Small intestine (tissue), 16 donors: Measurements from ENCODE around the gene TRIM63. TPM values are rescaled to one million over a fixed set of nuclear protein-coding genes. Genes with fewer than 3 reads are reported as not detected.
"Not testable (repeated sequence)": the region's sequence is repeated elsewhere in the genome, so short reads cannot be mapped to it uniquely, and the experiment has no call there.

Experiments used
- DNase-seq, 2 donors: peaks; one replicate each; pipeline versions ENCODE4 v3.0.0 to v3.0.0-alpha.2; 2013
- FAIRE-seq: peaks from 2 replicates; lab custom pipeline; 2012; peaks lifted over from hg19 to GRCh38; lab: Jason Lieb, UNC
- H3K27ac ChIP-seq, 3 donors: one replicate each; pipeline ENCODE4 v1.5.1; 2013; ENCODE audit warnings: low read length in 2 of 3, mild to moderate bottlenecking in 2 of 3, control low read depth in 1 of 3, inconsistent platforms in 1 of 3, low read depth in 1 of 3, moderate library complexity in 1 of 3
- H3K27me3 ChIP-seq, 3 donors: one replicate each; pipeline ENCODE4 v1.6.1; 2013; ENCODE audit warnings: low read length in 3 of 3, inconsistent platforms in 1 of 3; ENCODE audit not compliant: control insufficient read depth in 3 of 3, insufficient read depth in 3 of 3
- H3K36me3 ChIP-seq, 3 donors: one replicate each; pipeline ENCODE4 v1.6.1; 2013; ENCODE audit warnings: low read length in 3 of 3, inconsistent platforms in 1 of 3, low read depth in 1 of 3, mild to moderate bottlenecking in 1 of 3, moderate library complexity in 1 of 3; ENCODE audit not compliant: control insufficient read depth in 3 of 3, insufficient read depth in 2 of 3
- H3K4me1 ChIP-seq, 3 donors: one replicate each; pipeline ENCODE4 v1.6.1; 2013; ENCODE audit warnings: low read length in 2 of 3, inconsistent platforms in 1 of 3, low read depth in 1 of 3, mild to moderate bottlenecking in 1 of 3, moderate library complexity in 1 of 3; ENCODE audit not compliant: control insufficient read depth in 3 of 3, insufficient read depth in 2 of 3
- H3K4me3 ChIP-seq, 3 donors: one replicate each; pipeline ENCODE4 v1.5.1; 2013; ENCODE audit warnings: low read length in 3 of 3, control low read depth in 1 of 3, inconsistent platforms in 1 of 3, low read depth in 1 of 3, mild to moderate bottlenecking in 1 of 3, moderate library complexity in 1 of 3
- H3K9me3 ChIP-seq, 2 donors: one replicate each; pipeline ENCODE4 v1.6.1; 2013; ENCODE audit warnings: low read depth in 1 of 2, low read length in 1 of 2; ENCODE audit not compliant: control insufficient read depth in 2 of 2, insufficient read depth in 1 of 2
- WGBS, 3 donors: extraction: QIAGEN DNeasy Blood & Tissue Kit; methylation state at CpG; one replicate each; pipeline ENCODE4 v1.1.7; 2013; 5-methylcytosine and 5-hydroxymethylcytosine counted together
- long read RNA-seq, 10 donors: transcript quantifications; one replicate each; lab custom pipeline, GENCODE V29; 2026
- polyA plus RNA-seq, 4 donors: library from polyadenylated mRNA; stranded (reverse) in 3 of 4; unstranded in 1 of 4; fragments of 200-250 nt in 3 of 4; fragments of 120-200 nt in 1 of 4; gene quantifications; one replicate each; pipeline versions ENCODE4 v1.2.1 to v1.2.3, GENCODE V29; 2013
- donor health status: healthy with polysubstance abuse.
- donor health status: control.
- donor health status: control.
- donor health status: Bipolar disorder and iron deficiency.
- donor health status: healthy.

TRIM63 gene
- polyA plus RNA-seq: 10 to 100 TPM in 1 of 4 donors, 1 to 10 TPM in 2, under 1 TPM in 1; 0.91 to 11.3 (median 2.8) TPM
- long read RNA-seq, donor 1: 0 reads
- long read RNA-seq, donor 2: 0 reads
- long read RNA-seq, donor 3: 0 reads
- long read RNA-seq, donor 4: 0 reads
- long read RNA-seq, donor 5, partial matches to known transcripts: 7 of 7 reads
- long read RNA-seq, donor 5, other reads (novel, unspliced or antisense): 0 of 7 reads
- long read RNA-seq, donor 6, partial matches to known transcripts: 7 of 7 reads
- long read RNA-seq, donor 6, other reads (novel, unspliced or antisense): 0 of 7 reads
- long read RNA-seq, donor 7: 0 reads
- long read RNA-seq, donor 8: 0 reads
- long read RNA-seq, donor 9: 0 reads
- long read RNA-seq, donor 10: 0 reads

GRCh38 chr1:26067432-26067911 is at the start of gene TRIM63:
TRIM63 (minus strand) TSS chr1:26067630; CDS start chr1:26067494, 136 bp downstream.
- FAIRE-seq: no peak
- H3K27me3 ChIP-seq: no peaks in the 10 kb centered on the region
- DNase-seq: no peak
- H3K27ac ChIP-seq: no peak within 1 kb of the TSS
- no peaks in the 10 kb centered on the region for H3K9me3 ChIP-seq
- H3K4me1 ChIP-seq: peaks cover 0 to 18% (median 0%) of the 10 kb centered on the region in 3 donors
- WGBS, 3 donors: 64 to 71% (median 71%) methylated on average over 9 of the region's 9 CpGs
- no peak within 1 kb of the TSS for H3K4me3 ChIP-seq
- H3K36me3 ChIP-seq: no peaks in the 10 kb centered on the region

GRCh38 chr1:26114165-26114927 is 46.9 kb upstream of the TRIM63 start:
- H3K4me1 ChIP-seq: peaks cover 3 to 14% (median 4%) of the 10 kb centered on the region in 3 donors
- 21 to 66% (median 34%) methylated on average over 12 of the region's 12 CpGs for WGBS, 3 donors
- H3K4me3 ChIP-seq: no peak overlapping the region
- H3K27me3 ChIP-seq: no peaks in the 10 kb centered on the region
- no peaks in the 10 kb centered on the region for H3K9me3 ChIP-seq
- FAIRE-seq (no peak), DNase-seq (peak in 1 of 2 donors; percentile 34)
- peak overlapping the region in 2 of 3 donors; percentile 20 to 58 for H3K27ac ChIP-seq
- H3K36me3 ChIP-seq: peaks cover 0 to 30% (median 2%) of the 10 kb centered on the region in 3 donors

- DNase-seq: no peak
- H3K27me3 ChIP-seq: no peaks in the 10 kb centered on the region
- H3K36me3 ChIP-seq: peaks cover 0 to 17% (median 0%) of the 10 kb centered on the region in 3 donors
- H3K9me3 ChIP-seq: no peaks in the 10 kb centered on the region
- WGBS, 3 donors: 0% methylated on average over 9 of the region's 9 CpGs
- no peak for FAIRE-seq
- H3K27ac ChIP-seq: peak overlapping the region; percentile 90 to 98 (median 91)
- peak overlapping the region; percentile 70 to 99 (median 96) for H3K4me3 ChIP-seq
- H3K4me1 ChIP-seq: peaks cover 3 to 14% (median 4%) of the 10 kb centered on the region in 3 donors
Measured at GRCh38 chr1:26112407-26112775, 45.0 kb upstream of the TRIM63 start.

- WGBS, 3 donors: 0 to 1% (median 0%) methylated on average over 59 to 96 of the region's 96 CpGs
- Histone ChIP-seq H3K9me3 (no peaks in the 10 kb centered on the region), H3K4me1 (peaks cover 3 to 14% (median 4%) of the 10 kb centered on the region in 3 donors), H3K27ac (peak within 1 kb of the TSS; percentile 93 to 98 (median 95)), H3K27me3 (no peaks in the 10 kb centered on the region), H3K36me3 (peaks cover 0 to 12% (median 0%) of the 10 kb centered on the region in 3 donors), H3K4me3 (peak within 1 kb of the TSS; percentile 91 to 99 (median 96))
- peak; percentile 94 to 99 for DNase-seq
- no peak for FAIRE-seq
Measured at GRCh38 chr1:26111530-26112406, 44.3 kb upstream of the TRIM63 start, which contains the start of gene PDIK1L. PDIK1L (plus strand) TSS chr1:26111824; CDS start chr1:26114309, 2,485 bp downstream.

- 0% methylated on average over 48 to 85 of the region's 85 CpGs for WGBS, 3 donors
- Histone ChIP-seq H3K27me3 (no peaks in the 10 kb centered on the region), H3K27ac (peak overlapping the region; percentile 91 to 95 (median 93)), H3K9me3 (no peaks in the 10 kb centered on the region), H3K36me3 (peaks cover 0 to 4% (median 0%) of the 10 kb centered on the region in 3 donors), H3K4me1 (peaks cover 3 to 14% (median 4%) of the 10 kb centered on the region in 3 donors), H3K4me3 (peak overlapping the region; percentile 87 to 96 (median 91))
- FAIRE-seq (no peak), DNase-seq (peak; percentile 80 to 92)
Measured at GRCh38 chr1:26110731-26111529, 43.5 kb upstream of the TRIM63 start.

- WGBS, 3 donors: 81 to 89% (median 82%) methylated on average over 5 of the region's 5 CpGs
- Histone ChIP-seq H3K27me3 (no peaks in the 10 kb centered on the region), H3K4me1 (peaks cover 3 to 17% (median 4%) of the 10 kb centered on the region in 3 donors), H3K9me3 (no peaks in the 10 kb centered on the region), H3K27ac (no peak overlapping the region), H3K36me3 (no peaks in the 10 kb centered on the region), H3K4me3 (no peak overlapping the region)
- DNase-seq: no peak
- FAIRE-seq: no peak
Measured at GRCh38 chr1:26109229-26110164, 42.1 kb upstream of the TRIM63 start.

GRCh38 chr1:26105226-26105548 is 37.8 kb upstream of the TRIM63 start:
- peak overlapping the region in 1 of 3 donors; percentile 80 for H3K27ac ChIP-seq
- H3K4me1 ChIP-seq: peaks cover 0 to 28% (median 0%) of the 10 kb centered on the region in 3 donors
- FAIRE-seq, DNase-seq, H3K27me3 ChIP-seq, H3K4me3 ChIP-seq, H3K36me3 ChIP-seq, H3K9me3 ChIP-seq: not testable (repeated sequence)
- 39 to 47% (median 40%) methylated on average over 5 of the region's 5 CpGs for WGBS, 3 donors
